ENCODE data around the gene CARD14. TPM values are rescaled to one million over a fixed set of nuclear protein-coding genes. Genes with fewer than 3 reads are reported as not detected.

CARD14 gene
- total RNA-seq, 6 donors from 2014 or later = 0.15 to 7.3 (median 1.0) TPM

GRCh38 chr17:80141463-80142165, 28.2 kb upstream of the CARD14 start:
- Histone ChIP-seq H3K4me3 (no peak overlapping the region), H3K9me3 (no peaks in the 10 kb centered on the region), H3K4me1 (peaks cover 16 to 25% (median 18%) of the 10 kb centered on the region in 4 donors), H3K27ac (no peak overlapping the region), H3K27me3 (no peaks in the 10 kb centered on the region), H3K36me3 (peaks cover 35 to 78% (median 62%) of the 10 kb centered on the region in 4 donors)
- ATAC-seq (ENCODE audit: low FRiP score in 2 of 2) = no peak
- TF ChIP-seq POLR2AphosphoS5 (IDR thresholded peaks at IDR 0.05) (no peak), POLR2A (IDR thresholded peaks at IDR 0.05) (no peak), EP300 (IDR thresholded peaks at IDR 0.05) (no peak), CTCF (IDR thresholded peaks at IDR 0.05) (no peak)
- DNase-seq = no peak
- 94 to 96% methylated on average over 7 of the region's 7 CpGs for WGBS, 2 donors

- Histone ChIP-seq H3K27ac (no peak overlapping the region), H3K4me1 (peaks cover 17 to 29% (median 19%) of the 10 kb centered on the region in 4 donors), H3K9me3 (no peaks in the 10 kb centered on the region), H3K36me3 (peaks cover 35 to 65% (median 50%) of the 10 kb centered on the region in 4 donors), H3K27me3 (no peaks in the 10 kb centered on the region), H3K4me3 (no peak overlapping the region)
- TF ChIP-seq POLR2AphosphoS5 (IDR thresholded peaks at IDR 0.05) (no peak), POLR2A (IDR thresholded peaks at IDR 0.05) (no peak), EP300 (IDR thresholded peaks at IDR 0.05) (no peak), CTCF (IDR thresholded peaks at IDR 0.05) (no peak)
- DNase-seq (no peak), ATAC-seq (ENCODE audit: low FRiP score in 2 of 2) (no peak)
- 95 to 96% methylated on average over 6 of the region's 6 CpGs for WGBS, 2 donors
Measured at GRCh38 chr17:80142929-80143328, 26.9 kb upstream of the CARD14 start.

- TF ChIP-seq CTCF (IDR thresholded peaks at IDR 0.05) = no peak
- TF ChIP-seq POLR2A (IDR thresholded peaks at IDR 0.05) = no peak
- no peak for TF ChIP-seq EP300 (IDR thresholded peaks at IDR 0.05)
- TF ChIP-seq POLR2AphosphoS5 (IDR thresholded peaks at IDR 0.05) = no peak
Measured at GRCh38 chr17:80145076-80146075, 24.5 kb upstream of the CARD14 start.

GRCh38 chr17:80146121-80147034, 23.5 kb upstream of the CARD14 start:
- DNase-seq = peak in 1 of 2 donors; percentile 27
- WGBS, 2 donors = 0 to 2% methylated on average over 21 to 31 of the region's 69 CpGs
- ATAC-seq (ENCODE audit: low FRiP score in 2 of 2) = peak in 1 of 2 donors; percentile 18

More at GRCh38 chr17:80145076-80146075, 24.5 kb upstream of the CARD14 start:
- ATAC-seq (ENCODE audit: low FRiP score in 2 of 2) = no peak
- no peak for DNase-seq
- Histone ChIP-seq H3K4me3 (peak overlapping the region; percentile 86 to 95 (median 88)), H3K27me3 (no peaks in the 10 kb centered on the region), H3K27ac (peak overlapping the region in 3 of 4 donors; percentile 92 to 98 (median 97)), H3K36me3 (peaks cover 18 to 40% (median 28%) of the 10 kb centered on the region in 4 donors), H3K9me3 (no peaks in the 10 kb centered on the region), H3K4me1 (peaks cover 21 to 41% (median 26%) of the 10 kb centered on the region in 4 donors)
- WGBS, 2 donors = 46 to 54% methylated on average over 10 of the region's 10 CpGs

More at GRCh38 chr17:80146121-80147034, 23.5 kb upstream of the CARD14 start:
- no peaks in the 10 kb centered on the region for H3K9me3 ChIP-seq
- peak overlapping the region; percentile 92 to 98 (median 96) for H3K27ac ChIP-seq
- peaks cover 14 to 30% (median 22%) of the 10 kb centered on the region in 4 donors for H3K36me3 ChIP-seq
- no peaks in the 10 kb centered on the region for H3K27me3 ChIP-seq
- TF ChIP-seq CTCF (IDR thresholded peaks at IDR 0.05) (no peak), POLR2A (IDR thresholded peaks at IDR 0.05) (no peak), EP300 (IDR thresholded peaks at IDR 0.05) (no peak), POLR2AphosphoS5 (IDR thresholded peaks at IDR 0.05) (no peak)
- peak overlapping the region; percentile 86 to 95 (median 88) for H3K4me3 ChIP-seq
- H3K4me1 ChIP-seq = peaks cover 21 to 41% (median 26%) of the 10 kb centered on the region in 4 donors

Data from upper lobe of left lung (tissue), 6 donors.